Nephron (organoid): Measurements from ENCODE around the gene PRPF39.
"Not testable (repeated sequence)": the region's sequence is repeated elsewhere in the genome, so short reads cannot be mapped to it uniquely, and the experiment has no call there.

Experiments used
- H3K27ac Mint-ChIP-seq, 3 experiments: 2 replicates each; pipeline ENCODE4 v1.8.0; 2020; ENCODE audit warnings: mixed read lengths in 3 of 3, mild to moderate bottlenecking in 2 of 3, moderate library complexity in 1 of 3
- H3K27me3 Mint-ChIP-seq: 2 replicates; pipeline ENCODE4 v1.8.0; 2021; ENCODE audit warnings: low read depth, mild to moderate bottlenecking, moderate library complexity, mixed read lengths
- H3K36me3 Mint-ChIP-seq: 2 replicates; pipeline ENCODE4 v1.8.0; 2020; ENCODE audit warnings: low read depth, mixed read lengths
- H3K4me1 Mint-ChIP-seq: 2 replicates; pipeline ENCODE4 v1.8.0; 2020; ENCODE audit warnings: mixed read lengths
- H3K4me3 Mint-ChIP-seq, 3 experiments: 2 replicates each; pipeline ENCODE4 v1.8.0; 2020; ENCODE audit warnings: mild to moderate bottlenecking in 3 of 3, mixed read lengths in 3 of 3, moderate library complexity in 2 of 3
- H3K9me3 Mint-ChIP-seq: 2 replicates; pipeline ENCODE4 v1.8.0; 2020; ENCODE audit warnings: mixed read lengths
- TF ChIP-seq, protein P1 (sequence below), 3 experiments: fragments of 200-600 bp; sonication (generic); IDR thresholded peaks; one replicate each; pipeline ENCODE4 v1.5.0; 2021; ENCODE audit warnings: antibody characterized with exemption in 3 of 3; ENCODE audit not compliant: unreplicated experiment in 3 of 3

PRPF39 gene

DNA sequence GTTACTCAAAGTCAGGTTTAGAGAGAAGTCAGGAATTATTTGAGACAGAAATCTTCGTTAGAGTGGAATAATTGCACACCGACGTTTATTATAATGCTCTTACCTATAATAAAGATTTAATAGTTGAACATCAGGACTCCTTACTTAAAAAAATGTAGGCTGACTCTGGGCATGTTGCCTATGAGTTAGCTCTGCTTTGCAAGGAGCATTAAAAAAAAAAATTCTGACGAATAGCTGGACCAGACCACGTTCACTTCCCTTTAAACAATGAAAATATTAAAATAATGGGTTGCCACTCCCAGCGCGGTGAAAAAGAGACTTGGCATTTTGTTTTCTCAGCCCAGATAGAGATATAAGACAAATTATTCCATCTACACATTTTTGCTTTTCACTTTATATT, 51.2 kb downstream of the PRPF39 start:
- no peaks in the 10 kb centered on the region for H3K27me3 Mint-ChIP-seq
- H3K9me3 Mint-ChIP-seq, result no peaks in the 10 kb centered on the region
- peak overlapping the region; percentile 99 to 100 (median 99) for H3K4me3 Mint-ChIP-seq
- peaks cover 24% of the 10 kb centered on the region for H3K4me1 Mint-ChIP-seq
- no peaks in the 10 kb centered on the region for H3K36me3 Mint-ChIP-seq
- TF ChIP-seq, protein P1, sequence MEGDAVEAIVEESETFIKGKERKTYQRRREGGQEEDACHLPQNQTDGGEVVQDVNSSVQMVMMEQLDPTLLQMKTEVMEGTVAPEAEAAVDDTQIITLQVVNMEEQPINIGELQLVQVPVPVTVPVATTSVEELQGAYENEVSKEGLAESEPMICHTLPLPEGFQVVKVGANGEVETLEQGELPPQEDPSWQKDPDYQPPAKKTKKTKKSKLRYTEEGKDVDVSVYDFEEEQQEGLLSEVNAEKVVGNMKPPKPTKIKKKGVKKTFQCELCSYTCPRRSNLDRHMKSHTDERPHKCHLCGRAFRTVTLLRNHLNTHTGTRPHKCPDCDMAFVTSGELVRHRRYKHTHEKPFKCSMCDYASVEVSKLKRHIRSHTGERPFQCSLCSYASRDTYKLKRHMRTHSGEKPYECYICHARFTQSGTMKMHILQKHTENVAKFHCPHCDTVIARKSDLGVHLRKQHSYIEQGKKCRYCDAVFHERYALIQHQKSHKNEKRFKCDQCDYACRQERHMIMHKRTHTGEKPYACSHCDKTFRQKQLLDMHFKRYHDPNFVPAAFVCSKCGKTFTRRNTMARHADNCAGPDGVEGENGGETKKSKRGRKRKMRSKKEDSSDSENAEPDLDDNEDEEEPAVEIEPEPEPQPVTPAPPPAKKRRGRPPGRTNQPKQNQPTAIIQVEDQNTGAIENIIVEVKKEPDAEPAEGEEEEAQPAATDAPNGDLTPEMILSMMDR (IDR thresholded peaks at IDR 0.05; ENCODE audit: unreplicated experiment in 3 of 3), result no peak
- peak overlapping the region; percentile 98 to 99 (median 99) for H3K27ac Mint-ChIP-seq

DNA sequence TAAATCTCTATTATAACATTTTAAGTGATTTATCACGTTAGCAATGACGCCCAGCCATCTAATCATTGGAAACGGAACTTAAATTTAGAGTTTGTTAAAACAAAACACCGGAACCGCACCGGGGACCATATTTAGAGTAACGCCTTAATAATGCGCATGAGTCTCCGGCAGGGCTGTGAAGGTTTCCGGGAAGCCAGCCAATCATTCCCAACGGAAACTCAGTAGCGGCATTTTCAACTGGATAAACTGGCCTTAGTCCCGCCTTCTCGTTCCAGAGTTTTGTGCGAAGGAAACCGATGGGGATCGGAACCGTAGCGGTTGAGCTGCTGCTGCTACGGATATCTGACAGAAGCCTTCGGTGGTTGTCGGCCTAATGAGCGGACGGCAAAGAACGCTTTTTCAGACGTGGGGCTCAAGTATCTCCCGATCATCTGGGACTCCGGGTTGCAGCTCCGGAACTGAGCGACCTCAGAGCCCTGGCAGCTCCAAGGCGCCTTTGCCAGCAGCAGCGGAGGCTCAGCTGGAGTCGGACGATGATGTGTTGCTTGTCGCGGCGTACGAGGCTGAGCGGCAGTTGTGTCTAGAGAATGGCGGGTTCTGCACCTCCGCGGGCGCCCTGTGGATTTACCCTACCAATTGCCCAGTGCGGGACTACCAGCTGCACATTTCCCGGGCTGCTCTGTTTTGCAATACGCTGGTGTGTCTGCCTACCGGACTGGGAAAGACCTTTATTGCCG, 51.9 kb downstream of the PRPF39 start, which contains the start of gene FANCM:
FANCM (plus strand) TSS at position 272 of the 737 bp plus-strand sequence; CDS start at position 374, 102 bp downstream.
- Mint-ChIP-seq H3K9me3 (no peaks in the 10 kb centered on the region), H3K4me1 (peaks cover 24% of the 10 kb centered on the region), H3K27me3 (no peaks in the 10 kb centered on the region), H3K36me3 (no peaks in the 10 kb centered on the region), H3K4me3 (peak within 1 kb of the TSS; percentile 99 to 100 (median 99)), H3K27ac (peak within 1 kb of the TSS; percentile 98 to 99 (median 99))
- TF ChIP-seq, protein P1 (IDR thresholded peaks at IDR 0.05; ENCODE audit: unreplicated experiment in 3 of 3), result no peak

DNA sequence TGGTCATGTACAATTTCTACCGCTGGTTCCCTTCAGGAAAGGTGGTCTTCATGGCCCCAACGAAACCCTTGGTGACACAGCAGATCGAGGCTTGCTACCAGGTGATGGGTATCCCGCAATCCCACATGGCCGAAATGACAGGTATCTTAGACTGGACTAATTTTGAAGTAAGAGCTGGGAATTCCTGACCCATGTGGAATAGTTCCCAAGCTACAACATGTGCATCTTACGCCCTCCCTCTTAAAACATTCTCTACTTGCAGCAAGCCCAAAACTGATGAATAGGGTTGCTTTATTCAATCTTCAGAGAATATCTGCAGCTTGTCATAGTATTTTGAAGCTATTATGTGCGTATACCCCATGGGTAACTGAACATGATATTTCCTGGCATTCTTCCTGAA, 52.5 kb downstream of the PRPF39 start:
- H3K9me3 Mint-ChIP-seq, result no peaks in the 10 kb centered on the region
- peak overlapping the region; percentile 99 to 100 (median 99) for H3K4me3 Mint-ChIP-seq
- peaks cover 24% of the 10 kb centered on the region for H3K4me1 Mint-ChIP-seq
- TF ChIP-seq, protein P1 (IDR thresholded peaks at IDR 0.05; ENCODE audit: unreplicated experiment in 3 of 3), result no peak
- H3K27me3 Mint-ChIP-seq, result no peaks in the 10 kb centered on the region
- H3K36me3 Mint-ChIP-seq, result no peaks in the 10 kb centered on the region
- peak overlapping the region; percentile 98 to 99 (median 99) for H3K27ac Mint-ChIP-seq

DNA sequence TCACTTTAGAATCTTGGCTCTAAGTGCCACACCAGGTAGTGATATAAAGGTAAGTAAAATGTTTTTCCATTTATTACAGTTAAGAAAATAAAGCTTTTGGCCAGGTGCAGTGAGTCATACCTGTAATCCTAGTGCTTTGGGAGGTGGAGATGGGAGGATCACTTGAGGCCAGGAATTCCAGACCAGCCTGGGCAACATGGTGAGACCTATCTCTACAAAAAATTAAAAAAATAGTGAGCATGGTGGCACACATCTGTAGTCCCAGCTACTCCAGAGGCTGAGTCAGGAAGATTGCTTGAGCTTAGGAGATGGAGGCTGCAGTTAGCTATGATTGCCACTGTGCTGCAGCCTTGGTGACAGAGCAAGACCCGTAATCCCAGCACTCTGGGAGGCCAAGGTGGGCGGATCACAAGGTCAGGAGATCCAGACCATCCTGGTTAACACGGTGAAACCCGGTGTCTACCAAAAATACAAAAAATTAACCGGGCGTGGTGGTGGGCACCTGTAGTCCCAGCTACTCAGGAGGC, 56.8 kb downstream of the PRPF39 start:
- Mint-ChIP-seq H3K4me1 (peaks cover 15% of the 10 kb centered on the region), H3K4me3 (no peak overlapping the region), H3K36me3 (peaks cover 4% of the 10 kb centered on the region), H3K9me3 (no peaks in the 10 kb centered on the region), H3K27ac (no peak overlapping the region), H3K27me3 (no peaks in the 10 kb centered on the region)
- TF ChIP-seq, protein P1 (IDR thresholded peaks at IDR 0.05; ENCODE audit: unreplicated experiment in 3 of 3), result no peak

DNA sequence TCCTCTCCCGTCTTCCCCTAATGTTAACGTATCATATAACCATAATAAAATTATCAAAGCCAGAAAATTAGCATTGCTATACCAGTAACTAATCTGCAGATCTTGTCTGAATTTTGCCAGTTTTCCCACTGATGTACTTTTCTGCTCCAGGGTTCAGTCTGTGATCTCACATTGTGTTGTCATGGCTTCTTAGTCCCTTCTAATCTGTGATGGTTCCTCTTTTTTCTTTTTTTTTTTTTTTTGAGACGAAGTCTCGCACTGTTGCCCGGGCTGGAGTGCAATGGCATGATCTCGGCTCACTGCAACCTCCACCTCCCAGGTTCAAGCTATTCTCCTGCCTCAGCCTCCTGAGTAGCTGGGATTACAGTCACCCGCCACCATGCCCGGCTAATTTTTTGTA, 58.2 kb downstream of the PRPF39 start:
- H3K36me3 Mint-ChIP-seq, H3K4me3 Mint-ChIP-seq: not testable (repeated sequence)

DNA sequence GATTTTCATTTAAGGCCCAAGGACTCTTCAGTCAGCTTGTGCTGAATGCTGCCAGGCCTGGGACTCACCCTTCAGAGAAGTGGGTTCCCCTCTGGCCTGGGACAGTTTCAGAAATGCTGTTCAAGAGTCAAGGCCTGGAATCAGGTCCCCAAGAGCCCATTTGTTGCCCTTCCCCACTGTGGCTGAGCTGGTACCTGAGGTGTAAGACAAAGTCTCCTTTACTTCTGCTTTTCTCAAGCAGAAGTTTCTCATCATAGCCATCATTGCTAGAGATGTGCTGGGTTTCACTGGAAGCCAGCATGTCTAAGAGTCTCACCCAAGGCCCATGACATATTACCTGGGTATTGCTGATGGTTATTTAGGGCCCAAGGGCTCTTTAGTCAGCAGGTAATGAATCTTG, 60.7 kb downstream of the PRPF39 start:
- Mint-ChIP-seq H3K9me3 (no peaks in the 10 kb centered on the region), H3K27me3 (no peaks in the 10 kb centered on the region)

More for the DNA sequence above, 58.2 kb downstream of the PRPF39 start:
- not testable (repeated sequence) for H3K9me3 Mint-ChIP-seq, H3K27me3 Mint-ChIP-seq, H3K27ac Mint-ChIP-seq
- peaks cover 12% of the 10 kb centered on the region for H3K4me1 Mint-ChIP-seq

More for the DNA sequence above, 60.7 kb downstream of the PRPF39 start:
- no peak overlapping the region for H3K4me3 Mint-ChIP-seq
- TF ChIP-seq, protein P1 (IDR thresholded peaks at IDR 0.05; ENCODE audit: unreplicated experiment in 3 of 3), result no peak
- H3K4me1 Mint-ChIP-seq, result no peaks in the 10 kb centered on the region
- peaks cover 8% of the 10 kb centered on the region for H3K36me3 Mint-ChIP-seq
- no peak overlapping the region for H3K27ac Mint-ChIP-seq
